A549 treated with Mapracorat at 1 μM for 4 hours (cell line): Measurements from ENCODE around the gene PPDPF. TPM values are rescaled to one million over a fixed set of nuclear protein-coding genes. Genes with fewer than 3 reads are reported as not detected.

Experiments used
- total RNA-seq: library from RNA; stranded (reverse); fragments of 200-300 nt; extraction: Qiagen RNA extraction; gene quantifications from 5 replicates; pipeline ENCODE4 v1.2.3, GENCODE V29; 2022

Gene PPDPF, protein sequence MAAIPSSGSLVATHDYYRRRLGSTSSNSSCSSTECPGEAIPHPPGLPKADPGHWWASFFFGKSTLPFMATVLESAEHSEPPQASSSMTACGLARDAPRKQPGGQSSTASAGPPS
- 265 to 337 TPM (median 318 TPM) in 5 replicates for total RNA-seq

DNA sequence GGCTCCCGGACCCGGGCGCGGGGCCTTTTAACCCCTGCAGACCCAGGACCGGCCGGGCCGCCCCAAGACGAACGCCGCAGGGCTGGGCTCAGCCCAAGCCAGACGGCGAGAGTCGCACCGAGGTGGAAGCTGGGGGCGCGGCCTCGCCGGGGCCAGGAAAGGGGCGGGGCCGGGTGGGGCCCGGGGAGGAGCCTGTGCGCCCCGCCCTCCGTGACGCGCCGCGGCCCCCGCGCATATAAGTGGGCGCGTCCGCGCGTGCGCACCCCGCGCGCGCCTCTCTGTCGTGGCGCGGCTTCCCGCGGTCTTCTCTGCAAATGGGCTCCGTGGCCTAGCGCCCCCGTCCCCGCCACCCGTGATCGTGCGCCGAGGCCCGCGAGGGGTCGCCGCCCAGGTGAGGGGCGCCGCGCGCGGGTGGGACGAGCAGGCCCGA lies at the start of gene PPDPF:
Gene PPDPF, plus strand, starts transcription at position 262 of the 430 bp plus-strand sequence. CDS start 544 bp downstream, outside the sequence.

DNA sequence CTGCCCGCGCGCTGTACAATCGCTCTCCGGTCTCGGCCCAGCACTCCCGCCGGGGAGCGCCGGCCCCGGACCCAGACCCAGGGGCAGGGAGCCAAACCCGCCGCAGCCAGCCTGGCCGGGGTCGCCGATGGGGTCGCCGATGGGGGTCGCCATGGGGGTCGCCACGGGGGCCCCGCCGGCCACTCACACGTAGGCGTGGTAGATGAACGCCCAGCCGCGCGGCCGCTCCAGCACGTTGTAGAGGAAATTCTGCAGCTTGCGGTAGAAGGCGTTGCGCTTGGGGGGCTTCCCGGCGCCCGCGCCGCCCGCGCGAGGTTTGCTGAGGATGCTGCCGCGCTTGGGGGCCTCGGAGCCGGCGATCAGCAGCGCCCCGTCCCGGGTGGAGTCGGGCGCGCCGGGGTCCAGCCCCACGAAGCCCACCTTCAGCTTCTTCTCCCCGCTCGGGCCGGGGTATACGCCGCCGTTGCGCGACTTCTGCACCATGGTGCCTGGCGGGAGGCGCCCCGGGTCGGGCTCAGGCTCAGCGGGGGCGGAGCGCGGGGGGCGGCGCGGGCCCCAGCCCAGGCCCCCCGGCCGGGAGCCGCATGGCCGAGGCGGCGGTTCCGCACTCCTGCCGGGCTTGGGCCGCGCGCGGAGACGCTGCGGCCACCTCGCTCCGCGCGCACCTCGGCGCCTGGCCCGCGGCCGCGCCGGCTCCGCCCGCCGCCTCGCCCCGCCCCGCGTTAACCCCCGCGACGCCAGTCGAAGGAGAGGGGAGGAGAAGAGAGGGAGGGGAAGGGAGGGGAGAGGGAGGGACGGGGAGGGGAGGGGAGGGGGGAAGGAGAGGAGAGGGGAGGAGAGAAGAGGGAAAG lies 48.4 kb upstream of the PPDPF start, which contains the start of gene KCNQ2:
Gene KCNQ2, minus strand, starts transcription at position 675 of the 851 bp plus-strand sequence. Its CDS starts 192 bp downstream, at position 483.

DNA sequence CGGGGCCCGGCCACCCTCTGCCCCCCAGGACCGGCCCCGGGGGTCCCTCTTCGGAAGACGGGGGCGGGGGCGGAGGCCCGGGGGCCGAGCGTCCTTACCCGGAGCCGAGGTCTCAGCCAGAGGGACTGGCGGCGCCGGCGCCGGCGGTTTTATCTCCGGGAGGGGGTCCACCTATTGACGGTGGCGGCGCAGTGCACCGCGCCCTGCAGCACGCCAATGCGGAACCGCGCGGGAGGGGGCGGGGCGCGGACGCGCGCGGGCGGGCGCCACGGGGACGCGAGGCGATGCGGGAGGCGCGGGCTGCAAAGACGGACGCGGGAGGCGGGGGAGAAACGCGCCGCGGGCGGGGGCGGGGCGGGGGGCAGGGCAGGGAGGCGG lies 21.6 kb upstream of the PPDPF start, which contains the start of gene EEF1A2:
Gene EEF1A2, minus strand, starts transcription at position 124 of the 378 bp plus-strand sequence. CDS start 1,320 bp downstream, outside the sequence.

DNA sequence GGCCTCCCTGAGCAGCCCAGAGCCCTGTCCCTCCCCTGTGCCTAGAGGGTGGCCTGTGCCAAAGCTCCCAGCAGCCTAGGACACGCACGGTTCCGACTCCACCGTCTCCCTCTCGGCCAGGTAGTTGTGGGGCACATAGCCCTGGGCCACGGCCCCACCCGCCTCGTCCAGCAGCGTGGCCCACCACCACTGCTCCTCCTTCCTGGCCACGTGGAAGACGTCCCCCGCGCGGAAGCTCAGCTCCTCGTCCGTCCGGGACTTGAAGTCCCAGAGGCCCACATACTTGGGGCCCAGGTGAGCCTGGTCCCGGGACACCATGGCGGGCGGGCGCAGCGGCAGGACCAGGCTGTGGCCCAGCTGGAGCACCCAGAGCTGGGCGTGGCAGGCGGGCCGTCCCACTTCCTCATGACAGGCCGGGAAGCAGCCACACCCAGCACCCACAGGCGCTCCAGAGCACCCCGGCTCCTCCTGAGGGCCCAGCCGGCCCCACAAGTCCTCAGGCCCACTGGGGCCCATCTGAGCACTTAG lies 16.5 kb downstream of the PPDPF start, which contains the start of gene PTK6:
Gene PTK6, minus strand, starts transcription at position 380 of the 528 bp plus-strand sequence. Its CDS starts 62 bp downstream, at position 318.

DNA sequence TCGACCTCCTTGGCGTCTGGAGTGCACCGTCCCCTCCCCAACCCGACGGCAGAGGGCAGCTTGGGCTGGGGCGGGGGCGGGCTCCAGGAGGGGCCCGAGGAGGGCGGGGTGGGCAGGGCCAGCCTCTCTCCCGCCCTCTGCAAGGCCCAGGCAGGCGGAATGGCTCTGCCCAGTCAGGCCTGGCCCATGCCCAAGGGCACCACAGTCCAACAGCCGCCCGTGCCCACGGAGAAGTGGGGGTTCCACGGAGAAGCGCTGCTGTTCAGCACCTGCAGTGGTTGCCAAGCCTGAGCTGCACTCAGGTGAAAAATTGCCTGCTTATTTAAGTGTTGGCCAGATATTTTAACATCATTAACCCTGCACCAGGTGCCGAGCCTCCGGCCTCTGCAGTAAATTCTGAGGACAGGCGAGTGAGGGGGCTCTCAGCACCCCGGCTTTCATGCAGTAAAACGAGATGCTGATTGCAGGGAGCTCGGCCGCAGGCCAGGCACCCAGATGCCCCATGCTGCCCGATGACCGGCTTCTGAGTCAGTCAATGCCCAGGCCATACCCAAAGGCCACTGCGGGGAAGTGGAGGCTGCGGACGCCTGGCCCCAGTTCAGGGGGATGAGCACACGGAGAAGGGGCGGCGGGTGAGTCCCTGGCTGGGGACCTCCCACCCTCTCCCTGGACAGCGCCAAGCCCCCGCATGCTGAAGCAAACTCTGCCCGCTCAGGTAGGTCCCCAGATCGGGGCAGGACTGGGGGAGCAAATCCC lies 27.3 kb downstream of the PPDPF start, which contains the start of gene SRMS:
Gene SRMS, minus strand, starts transcription at position 25 of the 756 bp plus-strand sequence. CDS start 286 bp downstream, outside the sequence.

DNA sequence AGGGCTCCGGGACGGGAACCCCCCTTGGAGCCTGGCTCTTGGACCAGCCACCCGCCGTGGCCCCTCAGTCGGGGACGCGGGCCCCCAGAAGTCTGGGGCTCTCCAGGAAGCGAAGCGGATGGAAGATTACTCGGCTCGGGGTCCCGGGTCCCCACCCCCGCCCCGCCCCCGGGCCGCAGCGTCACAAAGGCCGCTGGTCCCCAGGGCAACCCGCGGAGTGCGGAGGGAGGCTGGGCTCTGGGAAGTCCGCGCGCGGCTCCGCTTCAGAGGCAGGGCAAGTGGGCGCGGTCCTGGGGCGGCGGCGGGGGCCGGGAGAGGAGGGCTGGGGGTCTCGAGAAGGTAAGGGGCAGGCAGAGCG lies 33.3 kb downstream of the PPDPF start, which contains the start of gene FNDC11:
Gene FNDC11, plus strand, starts transcription at position 227 of the 358 bp plus-strand sequence. CDS start 1,505 bp downstream, outside the sequence.

Other genes starting within 250 kb of the PPDPF start
- 47.8 to 72.9 TPM (median 70.6 TPM) in 5 replicates for gene ARFGAP1, start 248.0 kb upstream of the PPDPF start, total RNA-seq
- gene COL20A1, start 227.6 kb upstream of the PPDPF start, total RNA-seq = 0.30 to 1.4 TPM (median 0.95 TPM) in 5 replicates
- 0.15 to 0.38 TPM (median 0.34 TPM) in 5 replicates for gene CHRNA4, start 159.4 kb upstream of the PPDPF start, total RNA-seq
- gene KCNQ2, start 48.1 kb upstream of the PPDPF start, total RNA-seq = 0.21 to 0.72 TPM (median 0.57 TPM) in 5 replicates
- gene EEF1A2, start 21.7 kb upstream of the PPDPF start, total RNA-seq = 132 to 182 TPM (median 150 TPM) in 5 replicates
- 2.4 to 3.6 TPM (median 3.1 TPM) in 5 replicates for gene PTK6, start 16.6 kb downstream of the PPDPF start, total RNA-seq
- 0.10 to 0.16 TPM in 2 of 5 replicates, not detected in the others for gene SRMS, start 27.0 kb downstream of the PPDPF start, total RNA-seq
- 0.18 to 0.46 TPM (median 0.25 TPM) in 5 replicates for gene FNDC11, start 33.4 kb downstream of the PPDPF start, total RNA-seq
- gene HELZ2, start 53.5 kb downstream of the PPDPF start, total RNA-seq = 15.8 to 24.2 TPM (median 22.2 TPM) in 5 replicates
- 7.9 to 10.7 TPM (median 9.8 TPM) in 5 replicates for gene GMEB2, start 106.3 kb downstream of the PPDPF start, total RNA-seq
- gene STMN3, start 132.7 kb downstream of the PPDPF start, total RNA-seq = 7.7 to 11.7 TPM (median 9.6 TPM) in 5 replicates
- gene RTEL1, start 137.5 kb downstream of the PPDPF start, total RNA-seq = 3.4 to 10.0 TPM (median 7.0 TPM) in 5 replicates
- gene TNFRSF6B, start 175.9 kb downstream of the PPDPF start, total RNA-seq = 0.35 to 1.5 TPM (median 0.93 TPM) in 5 replicates
- 30.6 to 40.0 TPM (median 36.2 TPM) in 5 replicates for gene ARFRP1, start 187.2 kb downstream of the PPDPF start, total RNA-seq
- 22.0 to 30.9 TPM (median 26.9 TPM) in 5 replicates for gene ZGPAT, start 187.3 kb downstream of the PPDPF start, total RNA-seq
- gene LIME1, start 215.9 kb downstream of the PPDPF start, total RNA-seq = 5.6 to 12.4 TPM (median 9.3 TPM) in 5 replicates
- gene SLC2A4RG, start 219.0 kb downstream of the PPDPF start, total RNA-seq = 55.9 to 105 TPM (median 96.0 TPM) in 5 replicates